Esophagus muscularis mucosa (tissue), 4 donors: ENCODE data around the gene SCAMP2. TPM values are rescaled to one million over a fixed set of nuclear protein-coding genes. Genes with fewer than 3 reads are reported as not detected.

Experiments used
- DNase-seq: peaks from one replicate; pipeline ENCODE4 v3.0.0-alpha.2; 2017; ENCODE audit errors: extremely low spot score
- H3K27ac ChIP-seq, 4 donors: fragments of 200-600 bp; sonication (generic); replicated peaks in 1 of 4; 1 replicate in 3 of 4; 2 replicates in 1 of 4; pipeline ENCODE4 v1.5.1; 2016 to 2019; ENCODE audit warnings: mild to moderate bottlenecking in 1 of 4
- H3K27me3 ChIP-seq, 4 donors: fragments of 200-600 bp; sonication (generic); one replicate each; pipeline versions ENCODE4 v1.5.1 to v1.6.0; 2016 to 2019
- H3K36me3 ChIP-seq, 4 donors: fragments of 200-600 bp; sonication (generic); one replicate each; pipeline ENCODE4 v1.5.1; 2016 to 2019
- H3K4me1 ChIP-seq, 4 donors: fragments of 200-600 bp; sonication (generic); one replicate each; pipeline ENCODE4 v1.5.1; 2016 to 2019
- H3K4me3 ChIP-seq, 4 donors: fragments of 200-600 bp; sonication (generic); 1 replicate in 2 of 4; 2 replicates in 2 of 4; pipeline ENCODE4 v1.5.1; 2016 to 2019; ENCODE audit warnings: mild to moderate bottlenecking in 4 of 4, moderate library complexity in 1 of 4
- H3K9me3 ChIP-seq, 4 donors: fragments of 200-600 bp; sonication (generic); 1 replicate in 3 of 4; 2 replicates in 1 of 4; pipeline ENCODE4 v1.5.1; 2016 to 2019
- EP300 ChIP-seq: sonication (generic); formaldehyde crosslinking; IDR thresholded peaks from one replicate; pipeline ENCODE4 v1.6.1; 2017; ENCODE audit warnings: antibody characterized with exemption
- POLR2A ChIP-seq: fragments of 450-650 bp; IDR thresholded peaks from one replicate; pipeline ENCODE4 v1.6.1; 2017; ENCODE audit warnings: antibody characterized with exemption, moderate library complexity, mild to moderate bottlenecking, low read depth
- POLR2AphosphoS5 ChIP-seq, 2 donors: sonication (generic); formaldehyde crosslinking; IDR thresholded peaks; one replicate each; pipeline ENCODE4 v1.6.1; 2017; ENCODE audit warnings: antibody characterized with exemption in 2 of 2
- WGBS: methylation state at CpG from one replicate; pipeline ENCODE4 v1.1.5; 2018; 5-methylcytosine and 5-hydroxymethylcytosine counted together
- intact Hi-C: fragments of 100-400 bp; cut with DNase I; formaldehyde crosslinking; loops from one replicate; pipeline ENCODE4 v1.15.1; 2023
- total RNA-seq, 4 donors: library from RNA; depleted of rRNA; stranded (reverse); fragments of >200 nt; gene quantifications; one replicate each; pipeline versions ENCODE4 v1.1.0 to v1.2.1, GENCODE V29; 2016
- TF ChIP-seq, protein P1 (sequence below), 3 experiments: fragments of 200-600 bp in 2 of 3; fragments of 450-650 bp in 1 of 3; sonication (generic) in 2 of 3; IDR thresholded peaks; one replicate each; pipeline ENCODE4 v1.5.1; 2017 to 2019; ENCODE audit warnings: antibody characterized with exemption in 3 of 3, mild to moderate bottlenecking in 2 of 3, moderate library complexity in 1 of 3

Gene SCAMP2
- total RNA-seq, 4 donors from 2014 or later: 57.3 to 125 (median 94.9) TPM

DNA sequence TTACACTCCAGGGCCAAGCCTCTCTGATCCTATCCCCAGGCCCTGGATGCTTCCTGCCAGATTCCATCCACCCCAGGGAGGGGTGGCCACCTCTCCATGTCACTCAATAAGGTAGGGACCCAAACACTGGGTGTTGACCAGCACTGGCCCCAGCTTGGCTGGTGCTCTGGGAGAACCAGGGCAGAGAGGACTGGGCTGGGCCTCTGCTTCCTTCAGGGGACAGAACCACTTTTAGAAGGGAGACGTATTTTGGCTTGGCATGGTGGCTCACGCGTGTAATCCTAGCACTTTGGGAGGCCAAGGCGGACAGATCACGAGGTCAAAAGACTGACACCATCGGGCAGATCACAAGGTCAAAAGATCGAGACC is 51.4 kb downstream of the SCAMP2 start:
- Histone ChIP-seq H3K4me1 (peaks cover 12 to 30% (median 23%) of the 10 kb centered on the region in 4 donors), H3K4me3 (no peak overlapping the region), H3K9me3 (no peaks in the 10 kb centered on the region), H3K36me3 (no peaks in the 10 kb centered on the region), H3K27ac (no peak overlapping the region), H3K27me3 (peaks cover 0 to 19% (median 6%) of the 10 kb centered on the region in 4 donors)
- no peak for TF ChIP-seq POLR2AphosphoS5 (IDR thresholded peaks at IDR 0.05)
- TF ChIP-seq, protein P1, sequence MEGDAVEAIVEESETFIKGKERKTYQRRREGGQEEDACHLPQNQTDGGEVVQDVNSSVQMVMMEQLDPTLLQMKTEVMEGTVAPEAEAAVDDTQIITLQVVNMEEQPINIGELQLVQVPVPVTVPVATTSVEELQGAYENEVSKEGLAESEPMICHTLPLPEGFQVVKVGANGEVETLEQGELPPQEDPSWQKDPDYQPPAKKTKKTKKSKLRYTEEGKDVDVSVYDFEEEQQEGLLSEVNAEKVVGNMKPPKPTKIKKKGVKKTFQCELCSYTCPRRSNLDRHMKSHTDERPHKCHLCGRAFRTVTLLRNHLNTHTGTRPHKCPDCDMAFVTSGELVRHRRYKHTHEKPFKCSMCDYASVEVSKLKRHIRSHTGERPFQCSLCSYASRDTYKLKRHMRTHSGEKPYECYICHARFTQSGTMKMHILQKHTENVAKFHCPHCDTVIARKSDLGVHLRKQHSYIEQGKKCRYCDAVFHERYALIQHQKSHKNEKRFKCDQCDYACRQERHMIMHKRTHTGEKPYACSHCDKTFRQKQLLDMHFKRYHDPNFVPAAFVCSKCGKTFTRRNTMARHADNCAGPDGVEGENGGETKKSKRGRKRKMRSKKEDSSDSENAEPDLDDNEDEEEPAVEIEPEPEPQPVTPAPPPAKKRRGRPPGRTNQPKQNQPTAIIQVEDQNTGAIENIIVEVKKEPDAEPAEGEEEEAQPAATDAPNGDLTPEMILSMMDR (IDR thresholded peaks at IDR 0.05): no peak
- no peak for TF ChIP-seq POLR2A
- intact Hi-C loops: no loop called here
- DNase-seq: no peak
- 87% methylated on average over 3 of the region's 7 CpGs for WGBS

DNA sequence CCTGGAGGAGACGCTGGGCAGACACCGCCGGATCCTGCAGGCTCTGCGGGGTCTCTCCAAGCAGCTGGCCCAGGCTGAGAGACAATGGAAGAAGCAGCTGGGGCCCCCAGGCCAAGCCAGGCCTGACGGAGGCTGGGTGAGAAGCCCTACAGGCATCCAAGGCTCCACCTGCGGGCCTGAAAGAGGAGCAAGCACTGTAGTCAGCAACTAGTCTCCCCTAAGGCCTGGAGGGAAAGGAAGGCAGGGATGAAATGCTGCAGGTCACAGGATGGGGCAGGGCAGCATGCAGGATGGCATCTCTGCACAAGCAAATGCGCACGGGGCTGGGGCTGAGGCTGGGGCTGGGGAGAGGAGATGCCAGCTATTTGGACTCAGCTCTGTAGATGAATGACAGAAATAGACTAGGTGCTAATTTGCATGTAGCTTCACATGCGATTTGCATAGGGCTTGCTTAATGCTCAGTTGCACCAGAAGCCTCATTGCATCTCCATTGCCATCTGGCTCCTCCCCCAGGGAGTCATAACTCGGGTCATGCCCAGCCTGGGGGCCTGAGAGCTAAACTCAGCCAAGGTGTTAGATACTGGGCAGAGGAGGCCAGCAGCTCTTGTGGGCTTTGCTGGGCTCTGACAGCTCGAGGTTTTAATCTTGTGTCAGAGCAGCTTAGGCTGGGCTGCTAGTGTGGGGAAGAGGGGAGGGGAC is 51.9 kb downstream of the SCAMP2 start:
- Histone ChIP-seq H3K27ac (no peak overlapping the region), H3K9me3 (no peaks in the 10 kb centered on the region)
- 66% methylated on average over 5 of the region's 11 CpGs for WGBS

DNA sequence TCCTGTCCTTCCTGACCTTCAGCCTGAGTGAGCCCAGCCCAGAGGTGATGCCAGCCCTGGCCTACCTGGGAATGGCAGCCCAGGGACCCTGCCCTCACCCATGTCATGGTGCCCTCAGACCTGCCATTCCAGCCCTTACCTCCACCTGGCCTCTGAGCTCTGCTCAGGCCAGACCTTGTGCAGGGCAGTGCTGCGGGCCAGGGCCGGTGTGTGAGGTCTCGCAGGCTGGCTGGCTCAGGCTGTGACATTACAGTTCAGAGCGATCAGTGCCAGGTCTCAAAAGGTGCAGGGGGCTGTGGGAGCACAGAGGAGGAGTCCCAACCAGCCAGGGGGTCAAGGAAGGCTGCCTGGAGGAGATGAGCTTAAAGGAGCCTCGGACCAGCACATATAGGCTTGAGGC is 53.1 kb downstream of the SCAMP2 start:
- TF ChIP-seq POLR2AphosphoS5 (IDR thresholded peaks at IDR 0.05) (no peak), POLR2A (no peak), EP300 (no peak)
- TF ChIP-seq, protein P1 (IDR thresholded peaks at IDR 0.05): no peak
- Histone ChIP-seq H3K4me3 (no peak overlapping the region), H3K27ac (no peak overlapping the region), H3K36me3 (no peaks in the 10 kb centered on the region), H3K4me1 (peaks cover 13 to 38% (median 33%) of the 10 kb centered on the region in 4 donors), H3K9me3 (no peaks in the 10 kb centered on the region), H3K27me3 (peaks cover 0 to 2% (median 0%) of the 10 kb centered on the region in 4 donors)
- 81% methylated on average over 2 of the region's 5 CpGs for WGBS
- no peak for DNase-seq
- intact Hi-C loops: no loop called here

More for the DNA sequence above, 51.9 kb downstream of the SCAMP2 start:
- no peak for DNase-seq
- Histone ChIP-seq H3K4me3 (no peak overlapping the region), H3K27me3 (peaks cover 0 to 14% (median under 1%) of the 10 kb centered on the region in 4 donors), H3K36me3 (no peaks in the 10 kb centered on the region), H3K4me1 (peaks cover 12 to 30% (median 23%) of the 10 kb centered on the region in 4 donors)
- intact Hi-C loops: no loop called here
- TF ChIP-seq EP300 (no peak), POLR2AphosphoS5 (IDR thresholded peaks at IDR 0.05) (no peak), POLR2A (no peak)
- TF ChIP-seq, protein P1 (IDR thresholded peaks at IDR 0.05): no peak

DNA sequence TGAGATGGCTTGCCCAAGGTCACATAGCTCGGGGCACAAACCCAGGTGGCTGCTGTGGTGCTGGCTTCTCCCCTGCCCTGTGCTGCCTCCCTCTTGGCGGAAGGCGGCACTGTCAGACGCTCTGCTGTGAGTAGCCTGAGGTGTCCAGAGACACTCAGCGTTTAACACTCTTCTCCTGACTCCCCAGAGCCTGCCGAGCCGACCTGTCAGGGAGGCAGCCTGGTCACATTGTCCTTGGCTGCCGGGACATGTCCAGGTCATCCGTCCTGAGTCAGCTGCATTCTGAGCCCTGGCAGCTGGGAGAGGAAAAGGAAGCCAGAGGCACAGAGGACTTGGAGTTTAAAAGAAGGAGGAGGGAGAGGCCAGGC is 55.8 kb downstream of the SCAMP2 start:
- Histone ChIP-seq H3K27me3 (no peaks in the 10 kb centered on the region), H3K9me3 (no peaks in the 10 kb centered on the region), H3K4me1 (peaks cover 15 to 49% (median 43%) of the 10 kb centered on the region in 4 donors), H3K4me3 (no peak overlapping the region), H3K36me3 (no peaks in the 10 kb centered on the region), H3K27ac (peak overlapping the region; percentile 44 to 64 (median 58))
- WGBS: 15% methylated on average over 2 of the region's 9 CpGs
- intact Hi-C loops: no loop called here
- TF ChIP-seq POLR2AphosphoS5 (IDR thresholded peaks at IDR 0.05) (peak in 1 of 2 donors; percentile 24), EP300 (no peak), POLR2A (no peak)
- TF ChIP-seq, protein P1 (IDR thresholded peaks at IDR 0.05): peak; percentile 31 to 57 (median 54)
- no peak for DNase-seq
